Pons (tissue), 1 donor: ENCODE data around the gene IZUMO2.
A peak's percentile ranks its signal among the peaks of the same experiment; 100 is the strongest.

ENCODE experiments used
- DNase-seq: peaks from one replicate; pipeline ENCODE4 v3.0.0-alpha.2; 2016; ENCODE audit warnings: low spot score

IZUMO2 gene

DNA sequence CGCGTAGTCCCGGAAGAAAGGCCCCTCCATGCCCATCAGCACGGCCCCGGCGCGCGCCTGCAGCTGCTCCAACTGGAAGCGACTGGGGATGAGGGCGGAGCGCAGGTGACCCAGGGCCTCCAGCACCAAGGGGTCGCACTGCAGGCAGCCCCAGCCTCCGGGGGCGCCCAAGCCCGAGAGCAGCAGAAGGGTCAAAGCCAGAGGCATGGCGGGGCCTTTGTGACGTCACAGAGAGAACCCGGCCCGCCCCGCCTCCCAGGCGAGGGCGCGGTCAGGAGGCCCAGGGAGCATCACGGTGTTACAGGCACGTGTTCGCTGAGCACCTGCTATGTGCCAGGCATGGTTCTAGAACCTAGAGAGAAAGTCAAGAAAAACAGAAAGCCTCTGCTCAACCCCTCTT lies at the start of gene IZUMO2:
Gene IZUMO2 (minus strand): TSS at position 294 of the 400 bp plus-strand sequence. CDS start 87 bp downstream, at position 207.
- DNase-seq = no peak

DNA sequence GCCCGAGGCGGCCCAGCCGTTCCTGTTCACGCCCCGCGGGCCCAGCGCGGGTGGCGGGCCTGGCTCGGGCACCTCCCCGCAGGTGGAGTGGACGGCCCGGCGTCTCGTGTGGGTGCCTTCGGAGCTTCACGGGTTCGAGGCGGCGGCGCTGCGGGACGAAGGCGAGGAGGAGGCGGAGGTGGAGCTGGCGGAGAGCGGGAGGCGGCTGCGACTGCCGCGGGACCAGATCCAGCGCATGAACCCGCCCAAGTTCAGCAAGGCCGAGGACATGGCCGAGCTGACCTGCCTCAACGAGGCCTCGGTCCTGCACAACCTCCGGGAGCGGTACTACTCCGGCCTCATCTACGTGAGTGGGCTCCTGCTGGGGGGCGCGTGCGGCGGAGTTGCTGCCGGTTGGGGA lies 47.3 kb upstream of the IZUMO2 start:
- no peak for DNase-seq

DNA sequence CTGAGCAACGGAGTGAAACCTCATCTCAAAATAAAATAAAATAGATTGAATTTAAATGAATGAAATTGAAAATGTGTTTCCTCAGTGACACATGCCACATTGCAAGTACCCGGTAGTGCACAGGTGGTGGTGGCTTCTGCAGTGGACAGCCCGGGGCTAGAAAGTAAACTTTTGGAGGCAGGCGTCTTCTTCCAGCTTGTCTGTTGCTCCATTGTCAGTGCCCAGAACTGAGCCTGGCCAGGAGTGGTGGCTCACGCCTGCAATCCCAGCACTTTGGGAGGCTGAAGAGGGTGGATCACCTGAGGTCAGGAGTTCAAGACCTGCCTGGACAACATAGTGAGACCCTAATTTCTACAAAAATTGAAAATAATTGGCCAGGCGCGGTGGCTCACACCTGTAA lies 46.0 kb upstream of the IZUMO2 start:
- no peak for DNase-seq

DNA sequence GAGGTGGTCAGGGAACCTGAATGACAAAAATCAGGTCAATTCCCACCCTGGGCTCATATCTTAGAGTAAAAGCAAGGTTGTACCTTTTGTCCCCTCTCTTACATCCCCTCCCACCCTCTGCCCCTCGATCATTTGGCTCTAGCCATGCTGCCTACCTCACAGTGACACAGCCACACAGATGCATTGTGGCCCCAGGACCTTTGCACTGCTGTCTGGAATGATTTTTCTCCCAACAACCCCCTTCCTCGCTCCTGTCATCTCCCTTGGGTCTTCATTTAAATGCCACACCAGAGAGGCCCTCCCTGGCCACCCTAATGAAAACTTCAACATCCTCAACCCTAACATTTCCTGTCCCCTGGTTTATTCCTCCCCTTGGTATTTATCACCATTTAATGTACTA lies 44.6 kb upstream of the IZUMO2 start:
- DNase-seq = no peak

DNA sequence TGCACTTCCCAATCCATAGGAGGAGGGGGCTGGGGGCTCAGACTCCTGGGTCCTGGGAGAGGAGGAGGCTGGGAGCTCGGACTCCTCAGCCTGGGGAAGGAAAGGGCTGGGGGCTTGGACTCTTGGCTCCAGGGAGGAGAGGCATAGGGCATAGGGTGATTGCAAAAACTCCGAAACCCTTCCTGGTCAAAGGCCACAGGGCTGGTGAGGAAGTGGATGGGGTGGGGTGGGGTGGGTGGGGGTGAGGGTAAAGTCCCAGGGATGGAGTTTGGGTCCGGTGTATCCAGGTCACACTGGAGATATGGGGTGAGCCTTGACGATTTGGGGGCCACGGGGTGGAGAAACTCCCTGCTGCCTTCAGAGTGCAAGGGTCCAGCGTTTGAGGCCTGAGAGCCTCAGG lies 43.1 kb upstream of the IZUMO2 start:
- no peak for DNase-seq

DNA sequence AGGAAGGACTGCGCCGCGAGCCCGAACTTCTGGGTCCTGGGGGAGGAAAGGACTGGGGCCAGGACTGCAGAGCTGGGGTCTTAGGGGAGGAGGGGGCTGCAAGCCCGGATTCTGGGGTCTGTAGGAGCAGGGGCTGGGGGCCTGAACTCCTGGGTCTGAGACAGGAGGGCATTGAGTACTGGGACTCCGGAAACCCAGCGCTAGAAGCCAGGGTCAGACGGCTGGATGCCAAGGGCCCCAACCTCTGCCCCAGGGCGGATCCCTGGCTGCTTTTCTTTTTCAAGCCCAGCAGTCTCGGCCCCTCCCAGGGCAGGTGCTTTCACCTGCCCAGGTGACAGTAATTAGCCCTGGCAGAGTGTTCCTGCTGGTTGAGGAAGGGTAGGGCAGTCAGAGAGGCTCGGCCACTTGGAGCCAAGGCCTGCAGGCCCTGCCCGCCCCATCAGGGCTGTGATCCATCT lies 42.6 kb upstream of the IZUMO2 start:
- DNase-seq = no peak

DNA sequence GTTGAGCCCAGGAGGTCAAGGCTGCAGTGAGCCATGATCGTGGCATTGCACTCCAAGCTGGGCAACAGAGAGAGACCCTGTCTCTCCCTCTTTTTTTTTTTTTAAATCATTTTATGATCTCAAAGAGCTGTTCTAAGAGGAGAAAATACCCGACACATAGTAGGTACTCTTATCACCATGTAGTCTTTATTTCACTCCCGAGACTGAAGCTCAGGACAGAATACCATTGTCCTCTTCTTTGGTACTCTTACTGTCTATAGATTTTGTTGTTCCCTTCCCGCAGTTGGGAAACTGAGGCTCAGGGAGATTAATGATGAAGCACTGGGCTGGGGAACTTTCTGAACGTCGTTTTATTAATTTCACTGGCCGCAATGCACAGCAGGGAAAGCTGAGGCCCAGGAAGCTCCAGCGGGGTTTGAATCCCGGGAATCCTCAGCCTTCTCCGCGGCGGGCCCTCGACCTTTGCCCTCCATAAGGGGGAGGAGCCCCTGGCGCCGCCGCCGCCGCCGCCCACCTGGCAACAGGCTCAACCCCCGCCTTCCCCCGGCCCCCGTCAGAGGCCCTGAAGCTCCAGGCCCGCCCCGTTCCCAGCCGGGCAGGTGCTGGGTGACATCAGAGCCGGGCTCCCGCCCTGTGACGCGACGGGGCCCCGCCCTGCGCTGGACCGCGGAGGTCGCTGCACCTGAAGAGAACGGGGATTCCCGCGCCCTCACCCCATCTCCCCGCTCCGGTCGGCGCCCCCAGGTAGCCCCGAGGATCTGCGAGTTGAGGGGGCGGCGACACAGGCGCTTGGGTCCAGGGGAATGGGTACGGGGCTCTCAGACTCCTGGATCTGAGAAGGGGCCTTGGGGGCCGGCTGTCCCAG lies 42.0 kb upstream of the IZUMO2 start:
- no peak for DNase-seq

DNA sequence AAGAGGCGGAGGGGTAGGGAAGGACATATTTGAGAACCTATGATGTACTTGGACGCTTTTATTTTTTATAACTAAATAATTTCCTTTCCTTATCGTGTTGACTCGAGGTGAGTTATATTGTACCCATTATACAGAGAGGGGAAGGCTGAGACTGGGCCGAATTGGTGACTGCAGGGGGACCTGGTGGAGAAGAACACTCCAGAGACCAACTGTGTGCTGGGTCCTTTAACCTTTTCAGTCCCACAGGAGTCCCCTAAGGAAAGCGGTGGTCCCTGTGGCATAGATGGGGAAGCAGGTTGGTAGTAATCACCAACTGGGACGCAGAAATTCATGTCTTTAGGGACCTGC lies 41.0 kb upstream of the IZUMO2 start:
- DNase-seq = no peak

DNA sequence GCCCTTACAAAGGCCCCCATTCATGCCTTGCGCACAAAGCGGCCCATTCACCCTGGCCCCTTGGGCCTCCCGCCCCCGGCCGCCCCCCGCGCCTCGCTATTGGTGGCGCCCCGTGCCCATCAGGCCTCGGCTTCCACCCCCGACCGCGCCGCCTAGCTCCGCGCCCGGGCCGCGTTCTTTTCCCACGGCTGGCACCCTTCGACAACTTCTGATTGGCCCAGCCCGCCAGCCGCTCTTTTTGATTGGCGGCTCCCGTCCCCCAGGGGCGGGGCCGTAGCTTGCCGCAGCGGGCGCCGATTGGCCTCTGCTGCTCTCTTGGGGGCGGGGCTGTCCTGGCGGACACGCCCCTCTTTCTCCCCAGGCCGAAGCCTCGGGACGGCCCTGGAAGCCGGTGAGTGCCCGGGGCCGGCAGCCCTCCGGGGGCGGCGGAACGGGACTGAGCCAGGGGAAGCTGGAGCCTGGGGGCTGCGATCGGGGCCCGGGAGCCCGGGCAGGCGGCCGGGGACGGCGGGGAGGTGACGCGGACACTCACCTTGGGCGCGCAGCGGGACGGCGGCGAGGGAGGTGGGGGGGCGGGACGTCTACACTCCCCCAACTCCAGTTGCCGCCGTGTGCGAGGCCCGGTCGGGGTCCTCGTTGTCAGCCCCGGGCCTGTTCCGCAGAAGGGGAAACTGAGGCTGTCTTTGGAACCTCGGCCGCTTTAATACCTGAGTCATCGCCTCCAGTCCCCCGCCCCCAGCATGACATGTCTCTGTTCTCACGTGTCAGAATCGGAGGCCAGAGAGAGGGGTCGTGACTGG lies 40.4 kb upstream of the IZUMO2 start, which contains the start of gene MYH14:
Gene MYH14 (plus strand): TSS at position 342 of the 800 bp plus-strand sequence. CDS start 6,744 bp downstream, outside the sequence.
- DNase-seq = peak; percentile 96

DNA sequence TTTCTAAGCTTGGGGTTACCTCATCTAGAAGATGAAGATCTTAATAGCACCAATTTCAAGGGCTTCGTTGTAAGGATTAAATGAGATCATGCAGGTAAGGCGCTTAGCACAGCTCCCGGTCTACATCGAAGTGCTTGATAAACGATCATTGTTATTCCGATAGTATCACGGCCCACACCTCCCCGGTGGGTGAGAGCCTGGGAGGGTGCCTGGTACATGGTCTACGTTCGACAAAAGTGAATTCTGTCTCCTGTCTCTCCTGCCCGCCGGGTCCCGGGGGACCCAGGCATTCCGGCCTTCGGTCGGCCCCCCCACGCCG lies 39.8 kb upstream of the IZUMO2 start:
- no peak for DNase-seq

DNA sequence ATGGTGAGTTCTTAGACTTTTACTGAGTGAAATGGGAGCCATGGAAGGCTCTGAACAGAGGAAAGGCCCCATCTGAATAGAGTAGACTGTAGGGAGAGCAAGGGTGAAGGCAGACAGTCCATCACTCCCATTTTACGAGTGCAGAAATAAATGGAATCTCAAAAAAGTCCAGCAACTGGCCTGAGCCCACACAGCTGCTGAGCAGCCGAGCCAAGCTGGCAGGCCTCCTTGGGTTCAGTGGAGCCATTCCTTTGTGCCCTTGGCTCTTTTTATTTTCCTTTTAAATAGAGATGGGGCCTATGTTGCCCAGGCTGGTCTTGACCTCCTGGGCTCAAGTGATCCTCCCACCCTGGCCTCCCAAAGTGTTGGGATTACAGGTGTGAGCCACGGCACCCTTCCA lies 39.3 kb upstream of the IZUMO2 start:
- peak; percentile 38 for DNase-seq

DNA sequence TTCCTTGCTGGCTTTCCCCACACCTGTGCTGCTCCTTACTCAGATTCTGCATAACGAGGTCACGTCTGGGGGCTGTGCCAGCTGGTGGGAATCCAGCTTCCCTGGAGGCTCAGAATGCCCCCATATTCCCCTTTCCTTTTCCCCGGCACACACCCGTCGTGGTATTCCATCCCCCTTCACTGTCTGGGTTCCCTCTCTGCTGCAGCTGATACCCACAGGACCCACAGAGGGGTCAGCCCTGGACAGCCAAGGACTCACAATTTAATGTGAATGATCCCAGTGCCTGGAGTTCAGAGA lies 36.1 kb upstream of the IZUMO2 start:
- no peak for DNase-seq

DNA sequence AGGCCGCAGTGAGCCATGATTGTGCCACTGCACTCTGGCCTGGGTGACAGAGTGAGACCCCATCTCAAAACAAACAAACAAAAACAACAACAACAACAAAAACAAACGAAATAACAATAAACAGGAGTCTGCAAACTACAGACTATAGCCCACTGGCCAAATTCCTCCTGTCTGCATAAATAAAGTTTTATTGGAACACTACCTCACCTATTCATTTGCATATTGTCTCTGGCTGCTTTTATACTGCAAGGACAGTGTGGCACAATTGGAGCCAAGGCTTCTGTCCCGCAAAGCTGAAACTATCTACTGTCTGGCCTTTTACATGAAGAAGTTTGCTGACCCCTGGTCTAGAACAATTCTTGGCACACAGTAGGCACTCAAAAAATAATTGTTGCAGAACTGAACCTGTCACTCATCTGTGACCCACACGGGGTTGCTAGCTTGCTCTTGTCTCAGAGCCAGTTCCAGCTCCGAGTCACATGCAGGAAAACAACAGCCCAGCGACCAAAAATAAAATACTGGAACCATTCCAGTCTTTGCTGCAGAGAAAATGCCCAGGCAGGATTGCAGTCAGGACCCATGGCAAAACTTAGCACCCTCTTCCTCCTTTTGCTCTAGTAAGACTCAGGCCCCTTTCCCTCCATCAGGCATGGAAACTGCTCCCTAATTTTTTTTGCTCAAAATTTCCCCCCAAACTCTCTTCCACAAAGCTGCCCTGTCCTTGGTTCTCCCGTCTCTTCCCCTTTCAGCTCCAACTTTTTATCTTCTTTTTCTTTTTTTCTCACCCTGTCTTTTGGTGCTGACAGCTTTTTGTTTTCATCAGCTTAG lies 35.6 kb upstream of the IZUMO2 start:
- DNase-seq = peak; percentile 53

DNA sequence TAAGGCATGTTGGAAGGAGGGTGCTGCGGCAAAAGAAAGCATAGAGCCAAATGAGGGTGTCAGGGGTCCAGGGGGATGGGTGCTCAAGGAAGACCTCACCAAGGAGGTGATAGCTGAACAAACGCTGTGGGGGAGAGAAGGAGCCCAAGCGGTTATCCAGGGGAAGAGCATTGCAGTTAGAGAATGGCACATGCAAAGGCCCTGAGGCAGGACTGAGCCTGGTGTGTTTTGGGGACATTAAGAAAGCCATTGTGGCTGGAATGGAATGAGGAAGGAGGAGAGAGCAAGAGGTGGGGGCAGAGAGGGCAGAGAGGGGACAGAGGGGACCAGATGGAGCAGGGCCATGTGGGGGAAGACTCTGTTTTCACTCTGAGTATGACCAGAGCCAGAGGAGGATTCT lies 34.3 kb upstream of the IZUMO2 start:
- DNase-seq = no peak

DNA sequence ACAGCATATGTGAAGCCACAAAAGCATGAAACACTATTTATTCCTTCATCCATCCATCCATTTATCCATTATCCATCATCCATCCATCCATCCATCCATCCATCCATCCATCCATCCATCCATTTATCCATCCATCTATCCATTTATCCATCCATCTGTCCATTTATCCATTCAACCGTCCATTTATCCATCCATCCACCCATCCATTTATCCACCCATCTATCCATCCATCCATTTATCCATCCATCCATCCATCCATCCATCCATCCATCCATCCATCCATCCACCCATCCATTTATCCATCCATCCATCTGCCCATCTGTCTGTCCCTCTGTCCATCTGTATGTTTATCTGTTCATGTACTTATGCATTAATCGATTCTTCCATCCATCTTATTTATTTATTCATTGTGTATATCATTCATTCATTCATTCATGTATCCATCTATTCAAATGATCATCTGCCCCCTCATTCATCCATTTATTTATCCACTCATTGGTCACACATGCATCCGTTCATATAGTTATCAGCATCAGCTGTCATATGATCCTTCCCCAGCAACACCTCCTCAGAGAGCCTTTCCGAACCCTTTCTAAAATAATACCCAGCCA lies 33.3 kb upstream of the IZUMO2 start:
- no peak for DNase-seq

DNA sequence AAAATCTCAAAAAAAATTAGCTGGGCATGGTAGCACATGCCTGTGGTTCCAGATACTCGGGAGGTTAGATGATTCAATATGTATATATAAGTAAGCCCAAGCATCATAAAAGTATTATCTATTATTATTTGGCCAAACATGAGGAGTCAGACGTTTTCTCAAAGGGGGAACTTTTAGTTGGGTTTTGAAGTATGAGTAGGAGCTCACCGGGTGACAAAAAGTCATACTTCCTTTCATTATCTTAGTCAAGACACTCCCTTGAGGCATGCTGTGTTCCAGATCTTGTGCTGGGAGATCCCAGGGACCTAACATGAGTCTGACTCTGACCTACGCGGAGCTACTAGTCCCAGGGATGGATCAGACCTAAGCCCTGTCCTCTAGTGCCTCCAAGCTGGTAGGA lies 32.1 kb upstream of the IZUMO2 start:
- no peak for DNase-seq

DNA sequence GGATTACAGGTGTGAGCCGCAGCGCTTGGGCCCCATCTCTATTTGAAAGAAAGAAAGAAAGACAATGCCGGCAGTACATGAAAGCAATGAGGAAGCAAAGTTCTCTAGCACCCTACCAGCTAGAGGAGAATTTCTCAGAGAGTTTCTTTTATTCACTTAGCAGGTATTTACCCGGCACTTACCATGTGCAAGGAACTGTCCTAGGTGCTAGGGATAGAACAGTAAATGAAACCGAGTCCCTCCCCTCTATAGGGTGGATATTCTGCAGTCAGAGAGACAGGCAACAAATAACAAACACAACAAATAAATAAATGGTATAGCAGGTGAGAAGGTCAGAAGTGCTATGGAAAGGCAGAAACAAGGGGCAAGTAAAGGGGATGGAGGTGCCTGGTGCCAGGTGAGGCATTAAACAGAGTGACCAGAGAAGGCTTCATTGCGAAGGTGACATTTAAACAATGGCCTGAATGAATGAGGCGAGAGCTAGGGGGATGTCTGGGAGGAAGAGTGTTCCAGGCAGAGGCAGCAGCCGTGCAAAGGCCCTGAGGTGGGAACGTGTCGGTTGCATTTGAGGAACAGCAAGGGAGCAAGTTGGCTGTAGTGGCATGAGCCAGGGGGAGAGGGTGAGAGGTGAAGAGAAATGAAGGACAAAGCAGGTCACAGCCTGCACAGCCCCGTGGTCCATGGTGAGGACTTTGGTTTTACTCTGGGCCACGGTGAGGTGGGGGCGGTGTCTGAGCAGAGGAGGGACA lies 29.6 kb upstream of the IZUMO2 start:
- no peak for DNase-seq

DNA sequence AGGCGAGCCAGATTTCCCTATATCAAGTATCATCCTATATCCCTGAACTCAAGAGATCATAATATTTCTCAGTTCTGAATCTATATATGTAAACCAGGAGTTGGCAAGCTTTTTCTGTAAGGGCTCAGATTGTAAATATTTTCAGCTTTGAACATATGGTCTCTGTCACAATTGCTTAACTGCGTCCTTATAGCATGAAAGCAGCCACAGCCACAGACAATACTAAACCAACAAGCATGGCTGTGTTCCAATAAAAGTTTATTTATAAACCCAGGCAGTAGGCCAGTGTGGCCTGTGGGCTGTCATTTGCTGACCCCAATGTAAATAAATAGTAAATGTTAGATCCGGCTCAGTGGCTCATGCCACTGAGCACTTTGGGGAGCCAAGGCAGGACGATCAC lies 28.1 kb upstream of the IZUMO2 start:
- no peak for DNase-seq

DNA sequence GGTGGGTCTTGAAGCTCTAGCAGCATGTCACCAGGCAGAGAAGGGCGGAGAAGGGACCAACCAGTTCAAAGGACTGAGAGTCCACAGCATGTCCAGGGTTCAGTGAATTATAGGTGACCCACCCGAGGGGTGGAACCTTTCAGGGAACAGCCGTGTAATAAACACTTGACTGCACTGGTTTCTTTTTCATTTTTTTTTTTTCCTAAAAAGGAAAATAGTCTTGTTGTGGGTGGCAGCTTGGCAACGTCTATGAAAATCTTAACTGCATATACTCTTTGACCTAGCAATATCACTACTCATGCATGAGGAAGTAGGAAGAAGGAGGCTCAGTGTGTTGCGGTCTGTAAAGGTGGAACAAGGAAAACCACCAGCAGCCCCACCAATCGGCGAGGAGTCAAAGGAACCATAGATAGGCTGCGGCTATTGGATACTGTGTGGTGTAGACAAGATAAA lies 27.4 kb upstream of the IZUMO2 start:
- no peak for DNase-seq

DNA sequence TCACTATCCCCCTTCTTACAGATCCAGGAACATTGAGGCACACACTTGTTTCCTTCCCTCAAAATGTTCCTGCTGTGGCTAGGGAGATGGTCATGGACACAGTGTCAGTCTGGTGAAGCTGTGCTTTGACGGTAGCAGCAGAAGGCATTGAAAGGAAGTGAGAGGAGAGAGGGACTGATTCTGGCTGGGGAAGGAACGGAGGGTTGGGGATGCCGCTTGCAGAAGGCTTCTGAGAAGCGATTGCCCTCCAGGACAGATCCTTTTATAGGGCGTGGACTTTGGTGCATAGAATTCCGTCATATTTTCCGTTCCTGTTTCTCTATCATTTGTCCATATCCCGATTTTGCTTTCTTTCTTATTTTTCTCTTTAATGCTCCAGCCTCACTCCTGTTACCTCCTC lies 26.2 kb upstream of the IZUMO2 start:
- DNase-seq = no peak

DNA sequence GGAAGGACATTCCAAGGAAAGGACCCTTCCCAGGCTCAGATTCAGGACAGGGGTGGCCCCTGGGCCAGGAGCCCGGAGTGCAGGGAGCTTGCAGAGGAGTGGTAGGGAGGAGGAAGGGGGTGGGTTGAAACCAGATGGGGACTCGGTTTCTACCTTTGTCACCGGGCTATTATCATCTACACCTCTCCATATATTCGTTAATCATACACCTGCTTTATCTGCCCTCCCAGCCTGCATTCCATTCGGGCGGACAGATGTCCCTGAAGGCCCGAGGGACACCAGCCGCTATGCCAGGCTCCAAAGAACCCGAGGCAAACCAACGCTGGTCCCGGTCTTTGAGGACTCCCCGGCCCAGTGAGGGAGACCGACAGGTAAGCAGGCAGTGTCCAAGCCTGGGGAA lies 24.9 kb upstream of the IZUMO2 start:
- no peak for DNase-seq
